GM23248 (cell line): Measurements from ENCODE around the gene MYOM3. TPM values are rescaled to one million over a fixed set of nuclear protein-coding genes. Genes with fewer than 3 reads are reported as not detected.

Source experiments
- DNase-seq: peaks from one replicate; pipeline ENCODE4 v3.0.0-alpha.2; 2015
- H2AFZ ChIP-seq: fragments of 200-600 bp; sonication (generic); 2 replicates; pipeline ENCODE4 v1.6.1; 2016; ENCODE audit warnings: antibody characterized with exemption
- H3F3A ChIP-seq: fragments of 200-600 bp; sonication (generic); 2 replicates; pipeline ENCODE4 v1.6.1; 2016; ENCODE audit warnings: mild to moderate bottlenecking, antibody characterized with exemption, mixed run types; ENCODE audit not compliant: insufficient read depth
- H3K27ac ChIP-seq: fragments of 200-600 bp; sonication (generic); 2 replicates; pipeline ENCODE4 v1.5.1; 2016; ENCODE audit warnings: mild to moderate bottlenecking
- H3K27me3 ChIP-seq: fragments of 200-600 bp; sonication (generic); replicated peaks from 2 replicates; pipeline ENCODE4 v1.6.1; 2016; ENCODE audit warnings: mild to moderate bottlenecking; ENCODE audit not compliant: insufficient read depth
- H3K36me3 ChIP-seq: fragments of 200-600 bp; sonication (generic); 2 replicates; pipeline ENCODE4 v1.6.1; 2016; ENCODE audit warnings: low read depth, mild to moderate bottlenecking
- H3K4me1 ChIP-seq: fragments of 200-600 bp; sonication (generic); 2 replicates; pipeline ENCODE4 v1.6.1; 2016; ENCODE audit warnings: mild to moderate bottlenecking; ENCODE audit not compliant: insufficient read depth
- H3K4me2 ChIP-seq: fragments of 200-600 bp; sonication (generic); one replicate; pipeline ENCODE4 v1.6.1; 2016; ENCODE audit warnings: mild to moderate bottlenecking; ENCODE audit not compliant: unreplicated experiment
- H3K4me3 ChIP-seq: fragments of 200-600 bp; sonication (generic); 2 replicates; pipeline ENCODE4 v1.5.1; 2016; ENCODE audit warnings: mild to moderate bottlenecking
- H3K79me2 ChIP-seq: fragments of 200-600 bp; sonication (generic); 2 replicates; pipeline ENCODE4 v1.6.1; 2016; ENCODE audit warnings: mild to moderate bottlenecking; ENCODE audit not compliant: insufficient read depth
- H3K9ac ChIP-seq: fragments of 200-600 bp; sonication (generic); 2 replicates; pipeline ENCODE4 v1.6.1; 2016; ENCODE audit warnings: mild to moderate bottlenecking
- H3K9me2 ChIP-seq: fragments of 200-600 bp; sonication (generic); 2 replicates; pipeline ENCODE4 v1.6.1; 2016; ENCODE audit warnings: mixed run types, mild to moderate bottlenecking, moderate library complexity; ENCODE audit not compliant: insufficient read depth
- H3K9me3 ChIP-seq: fragments of 200-600 bp; sonication (generic); one replicate; pipeline ENCODE4 v1.6.1; 2017; ENCODE audit warnings: low read depth
- H4K20me1 ChIP-seq: fragments of 200-600 bp; sonication (generic); 2 replicates; pipeline ENCODE4 v1.6.0; 2016; ENCODE audit not compliant: insufficient read depth
- EZH2 ChIP-seq: fragments of 200-600 bp; sonication (generic); IDR thresholded peaks from 2 replicates; pipeline ENCODE4 v1.6.1; 2018; ENCODE audit warnings: antibody characterized with exemption, mild to moderate bottlenecking; ENCODE audit not compliant: insufficient read depth, poor library complexity, severe bottlenecking
- EZH2phosphoT487 ChIP-seq: fragments of 200-600 bp; sonication (generic); IDR thresholded peaks from 2 replicates; pipeline ENCODE4 v1.6.1; 2018; ENCODE audit warnings: antibody characterized with exemption, moderate library complexity, mild to moderate bottlenecking, low read depth; ENCODE audit not compliant: insufficient read depth
- WGBS, 2 experiments: methylation state at CpG; one replicate each; pipeline ENCODE4 v1.1.6; 2015 to 2017; ENCODE audit warnings: low lambda C conversion rate in 2 of 2, low coverage in 1 of 2; ENCODE audit errors: missing lambda C conversion rate in 2 of 2; 5-methylcytosine and 5-hydroxymethylcytosine counted together
- in situ Hi-C: fragments of 300-500 bp; cut with MboI; formaldehyde crosslinking; loops from 2 replicates; pipeline ENCODE4 v1.15.0; 2020
- polyA plus RNA-seq: library from polyadenylated mRNA; unstranded; fragments of >200 nt; fragmentation: Nextera tagmentation; extraction: Ambion mirVana; gene quantifications from 2 replicates; pipeline ENCODE4 v1.2.1, GENCODE V29; 2016
- total RNA-seq: library from RNA; depleted of rRNA; stranded (reverse); fragments of >200 nt; shearing (Covaris generic); gene quantifications from 2 replicates; pipeline ENCODE4 v1.2.3, GENCODE V29; 2014

Gene MYOM3
- total and polyA plus RNA-seq, 2 experiments from 2014 or later: 1.2 to 1.4 TPM

DNA sequence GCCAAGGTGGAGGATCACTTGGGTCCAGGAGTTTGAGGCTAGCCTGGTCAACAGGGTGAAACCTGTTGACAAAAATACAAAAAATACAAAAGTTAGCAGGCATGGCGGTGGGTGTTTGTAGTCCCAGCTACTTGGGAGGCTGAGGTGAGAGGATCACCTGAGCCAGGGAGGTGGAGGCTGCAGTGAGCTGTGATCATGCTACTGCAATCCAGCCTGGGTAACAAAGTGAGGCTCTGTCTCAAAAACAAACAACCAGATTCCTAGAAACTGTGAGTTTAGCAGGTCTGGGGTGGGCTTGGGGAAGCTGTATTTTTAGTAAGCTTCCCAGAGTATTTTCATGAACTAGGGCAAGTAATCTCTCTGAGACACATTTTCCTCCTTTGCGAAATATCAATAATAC, 5.2 kb upstream of the MYOM3 start:
- no peak overlapping the region for H3K9ac ChIP-seq
- 100% methylated on average over 2 of the region's 2 CpGs for WGBS, 2 experiments
- H3K79me2 ChIP-seq: no peaks in the 10 kb centered on the region
- H3K27me3 ChIP-seq: no peaks in the 10 kb centered on the region
- H3K36me3 ChIP-seq: no peaks in the 10 kb centered on the region
- H3K27ac ChIP-seq: no peak overlapping the region
- in situ Hi-C loops: no loop called here
- no peaks in the 10 kb centered on the region for H4K20me1 ChIP-seq
- H2AFZ ChIP-seq: no peak overlapping the region
- H3K4me2 ChIP-seq: no peak overlapping the region
- TF ChIP-seq EZH2phosphoT487 (no peak), EZH2 (no peak)
- H3K4me3 ChIP-seq: no peak overlapping the region
- no peaks in the 10 kb centered on the region for H3K9me2 ChIP-seq
- no peak for DNase-seq
- H3F3A ChIP-seq: peaks cover 4% of the 10 kb centered on the region; the same call in 1 of the 2 replicates
- H3K4me1 ChIP-seq: peaks cover 16% of the 10 kb centered on the region
- no peaks in the 10 kb centered on the region for H3K9me3 ChIP-seq

DNA sequence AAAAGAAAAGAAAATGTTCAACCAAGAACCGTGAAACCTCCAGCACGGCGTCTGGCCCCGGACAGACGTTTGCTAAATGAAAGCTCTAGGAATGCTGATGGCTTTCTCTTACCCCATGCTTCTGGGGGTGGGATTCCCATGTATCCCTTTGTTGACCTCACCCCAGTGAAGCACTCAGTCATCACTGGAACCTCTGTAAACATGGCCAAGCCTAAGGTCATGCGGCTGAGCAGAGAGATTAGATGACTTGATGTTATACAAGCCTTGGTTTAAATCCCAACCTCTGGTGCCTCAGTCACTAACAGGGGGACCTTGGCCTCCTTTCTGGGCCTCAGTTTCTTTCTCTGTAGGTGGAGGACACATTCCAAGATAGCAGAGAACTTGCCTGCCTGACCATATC, 2.8 kb upstream of the MYOM3 start:
- Histone ChIP-seq H3K9me2 (no peaks in the 10 kb centered on the region), H3K9ac (no peak overlapping the region), H4K20me1 (no peaks in the 10 kb centered on the region), H3K27ac (no peak overlapping the region), H3K36me3 (no peaks in the 10 kb centered on the region), H2AFZ (no peak overlapping the region), H3K4me1 (peaks cover 28% of the 10 kb centered on the region), H3K27me3 (no peaks in the 10 kb centered on the region), H3K79me2 (no peaks in the 10 kb centered on the region), H3K9me3 (no peaks in the 10 kb centered on the region), H3F3A (peaks cover under 1% of the 10 kb centered on the region), H3K4me3 (no peak overlapping the region), H3K4me2 (no peak overlapping the region)
- TF ChIP-seq EZH2phosphoT487 (no peak), EZH2 (no peak)
- no peak for DNase-seq
- WGBS, 2 experiments: 97 to 99% methylated on average over 6 of the region's 6 CpGs
- in situ Hi-C loops: no loop called here

DNA sequence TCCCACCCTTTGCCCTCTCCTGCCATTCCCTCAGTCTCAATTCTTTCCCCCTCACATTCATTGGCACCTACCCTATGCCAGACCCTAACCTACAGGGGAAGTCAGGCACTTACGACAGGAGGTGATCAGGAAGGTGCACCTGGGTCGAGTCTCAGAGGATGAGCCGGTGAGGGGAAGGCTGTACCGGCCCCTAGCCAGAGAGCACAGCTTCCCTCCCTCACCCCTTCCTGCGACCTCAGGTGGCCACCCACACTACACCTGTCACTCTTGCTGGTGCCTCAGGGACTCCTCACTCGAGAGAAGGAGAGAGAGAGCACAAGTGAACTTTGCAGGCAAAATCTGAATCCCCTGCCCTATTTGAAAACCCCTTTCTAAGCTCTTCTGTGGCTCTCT, 1.7 kb upstream of the MYOM3 start:
- Histone ChIP-seq H3K9me2 (no peaks in the 10 kb centered on the region), H3K79me2 (no peaks in the 10 kb centered on the region), H3K27ac (no peak overlapping the region), H3K9me3 (no peaks in the 10 kb centered on the region), H3K9ac (no peak overlapping the region), H3K36me3 (no peaks in the 10 kb centered on the region), H2AFZ (no peak overlapping the region), H3K4me2 (no peak overlapping the region), H3K27me3 (no peaks in the 10 kb centered on the region), H3F3A (peaks cover 8% of the 10 kb centered on the region), H3K4me3 (no peak overlapping the region), H3K4me1 (peaks cover 26% of the 10 kb centered on the region), H4K20me1 (no peaks in the 10 kb centered on the region)
- in situ Hi-C loops: no loop called here
- TF ChIP-seq EZH2phosphoT487 (no peak), EZH2 (no peak)
- 72 to 75% methylated on average over 6 of the region's 6 CpGs for WGBS, 2 experiments
- DNase-seq: no peak

DNA sequence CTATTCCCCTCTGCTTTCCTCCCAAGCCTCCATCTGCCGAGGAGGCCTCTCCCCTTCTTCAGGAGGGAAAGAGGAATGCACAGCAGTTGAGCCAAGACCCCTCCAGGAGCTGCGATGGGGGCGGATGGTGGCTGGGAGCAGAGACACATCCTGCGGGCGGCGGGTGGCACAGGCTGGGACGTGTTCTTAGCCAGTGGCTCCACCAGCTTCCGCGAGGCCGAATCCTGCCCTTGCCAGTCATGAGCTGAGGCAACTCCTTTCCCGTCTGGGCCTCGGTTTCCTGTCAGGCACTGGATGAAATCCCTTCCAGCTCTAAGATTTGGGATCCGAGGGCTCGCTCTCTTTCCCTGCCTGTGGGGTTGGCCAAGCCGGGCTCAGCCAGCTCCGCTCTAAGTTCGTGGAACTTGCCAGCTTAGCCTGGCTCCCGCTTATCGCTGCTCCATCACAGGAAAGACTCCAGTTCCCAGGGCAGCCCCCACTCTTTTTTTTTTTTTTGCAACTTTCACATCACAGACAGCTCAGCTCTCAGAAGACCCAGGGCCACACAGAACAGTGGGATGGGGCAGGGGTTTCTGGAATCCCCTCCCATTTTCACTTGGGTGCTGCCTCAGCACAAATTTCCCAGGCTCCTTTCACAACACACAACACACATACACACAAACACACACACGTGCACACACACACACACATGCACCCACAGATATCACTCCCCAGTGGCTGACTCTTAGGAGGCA, 506 bp downstream of the MYOM3 start:
- TF ChIP-seq EZH2 (no peak), EZH2phosphoT487 (no peak)
- H3K4me3 ChIP-seq: peak overlapping the region; percentile 45; the same call in 1 of the 2 replicates
- peaks cover 32% of the 10 kb centered on the region for H3K4me1 ChIP-seq
- peaks cover 14% of the 10 kb centered on the region for H3F3A ChIP-seq
- no peaks in the 10 kb centered on the region for H3K79me2 ChIP-seq
- H3K4me2 ChIP-seq: peak overlapping the region; percentile 59
- in situ Hi-C loops: no loop called here
- 10 to 17% methylated on average over 20 of the region's 20 CpGs for WGBS, 2 experiments
- peak overlapping the region; percentile 41 for H3K9ac ChIP-seq
- H3K27ac ChIP-seq: peak overlapping the region; percentile 54
- no peaks in the 10 kb centered on the region for H3K9me3 ChIP-seq
- H3K9me2 ChIP-seq: no peaks in the 10 kb centered on the region
- H4K20me1 ChIP-seq: no peaks in the 10 kb centered on the region
- H2AFZ ChIP-seq: peak overlapping the region; percentile 76
- H3K36me3 ChIP-seq: no peaks in the 10 kb centered on the region
- peak; percentile 63 for DNase-seq
- no peaks in the 10 kb centered on the region for H3K27me3 ChIP-seq
